GM12878 (cell line): ENCODE results near the gene NDUFV1. TPM values are rescaled to one million over a fixed set of nuclear protein-coding genes. Genes with fewer than 3 reads are reported as not detected.
A peak's percentile ranks its signal among the peaks of the same experiment; 100 is the strongest.

Experiments used
- BMI1 ChIP-seq: fragments of 450-650 bp; IDR thresholded peaks from 2 replicates; pipeline ENCODE4 v1.6.1; 2016; ENCODE audit warnings: mild to moderate bottlenecking, moderate library complexity, borderline replicate concordance
- CBX3 ChIP-seq: fragments of 200-600 bp; sonication (generic); IDR thresholded peaks from 2 replicates; pipeline ENCODE4 v1.6.1; 2016; ENCODE audit warnings: low read depth, borderline replicate concordance
- CBX5 ChIP-seq: sonication (generic); IDR thresholded peaks from 2 replicates; pipeline ENCODE4 v1.6.1; 2016; ENCODE audit warnings: low read depth, moderate library complexity, mild to moderate bottlenecking, inconsistent platforms
- CEBPB ChIP-seq, 2 experiments: fragments of 150-350 bp in 1 of 2; IDR thresholded peaks; 2 replicates each; pipeline ENCODE4 v1.6.1; 2012 to 2014; ENCODE audit warnings: low read depth in 2 of 2, low read length in 2 of 2, borderline replicate concordance in 1 of 2, inconsistent platforms in 1 of 2
- GABPA ChIP-seq: IDR thresholded peaks from 2 replicates; pipeline ENCODE4 v1.6.1; 2014; ENCODE audit warnings: antibody characterized with exemption, low read depth, mild to moderate bottlenecking, inconsistent platforms
- IKZF1 ChIP-seq: fragments of 450-650 bp; conservative IDR thresholded peaks from 2 replicates; pipeline ENCODE4 v1.6.1; 2017; ENCODE audit warnings: antibody characterized with exemption, mild to moderate bottlenecking
- KAT2A ChIP-seq: conservative IDR thresholded peaks from 2 replicates; pipeline ENCODE4 v1.6.1; 2011; ENCODE audit warnings: low read depth, low read length; ENCODE audit not compliant: control insufficient read depth
- KDM1A ChIP-seq: fragments of 200-600 bp; sonication (generic); IDR thresholded peaks from 2 replicates; pipeline ENCODE4 v1.6.1; 2016; ENCODE audit warnings: borderline replicate concordance
- MEF2A ChIP-seq: IDR thresholded peaks from 2 replicates; pipeline ENCODE4 v1.6.1; 2011; ENCODE audit warnings: low read depth, mild to moderate bottlenecking, low read length, moderate library complexity; ENCODE audit not compliant: insufficient read depth
- MTA2 ChIP-seq: fragments of 450-650 bp; IDR thresholded peaks from 2 replicates; pipeline ENCODE4 v1.6.1; 2016; ENCODE audit warnings: low read depth, mild to moderate bottlenecking, moderate library complexity
- MXI1 ChIP-seq: fragments of 150-350 bp; IDR thresholded peaks from 2 replicates; pipeline ENCODE4 v1.6.1; 2011; ENCODE audit warnings: low read depth, mild to moderate bottlenecking, inconsistent platforms, low read length, improper control_type of control experiment
- NFYB ChIP-seq: IDR thresholded peaks from 2 replicates; pipeline ENCODE4 v1.6.1; 2011; ENCODE audit warnings: low read depth, mild to moderate bottlenecking, low read length, improper control_type of control experiment, moderate library complexity; ENCODE audit not compliant: insufficient read depth
- SMAD5 ChIP-seq: IDR thresholded peaks from 2 replicates; pipeline ENCODE4 v1.6.1; 2016; ENCODE audit warnings: antibody characterized with exemption, low read depth
- ZNF384 ChIP-seq: IDR thresholded peaks from 2 replicates; pipeline ENCODE4 v1.6.1; 2012; ENCODE audit warnings: low read depth, mild to moderate bottlenecking, low read length, improper control_type of control experiment, borderline replicate concordance
- polyA plus RNA-seq, 11 experiments: library from polyadenylated mRNA; depleted of rRNA in 4 of 11; unstranded in 6 of 11; stranded (reverse) in 5 of 11; fragments of >200 nt; fragmentation: Nextera tagmentation in 4 of 11; fragmentation: Illumina TruSeq in 1 of 11; extraction: Ambion mirVana in 4 of 11; extraction: Trizol in 1 of 11; gene quantifications; 1 replicate in 1 of 11; 2 replicates in 10 of 11; pipeline versions ENCODE4 v1.2.1 to v1.2.3, GENCODE V29; 2011 to 2016; ENCODE audit warnings: inconsistent platforms in 2 of 11, missing spikeins in 2 of 11, low read depth in 1 of 11
- total RNA-seq, 4 experiments: library from RNA; depleted of rRNA in 3 of 4; stranded (reverse); fragments of >200 nt in 3 of 4; fragmentation: Illumina TruSeq in 1 of 4; extraction: Trizol in 1 of 4; gene quantifications; 2 replicates each; pipeline versions ENCODE4 v1.2.1 to v1.2.3, GENCODE V29; 2013 to 2021
- TF ChIP-seq, protein P1 (sequence below): IDR thresholded peaks from 2 replicates; pipeline ENCODE4 v1.6.1; 2012; ENCODE audit warnings: low read depth, low read length, improper control_type of control experiment
- TF ChIP-seq, protein P2 (sequence below): fragments of 450-650 bp; formaldehyde crosslinking; IDR thresholded peaks from 2 replicates; pipeline ENCODE4 v1.4.0; 2020; ENCODE audit warnings: mild to moderate bottlenecking, moderate library complexity
- TF ChIP-seq, protein P3 (sequence below): fragments of 450-650 bp; formaldehyde crosslinking; IDR thresholded peaks from 2 replicates; pipeline ENCODE4 v1.4.0; 2022; ENCODE audit warnings: mild to moderate bottlenecking, moderate library complexity
- TF ChIP-seq, protein P4 (sequence below): fragments of 450-650 bp; conservative IDR thresholded peaks from 2 replicates; pipeline ENCODE4 v1.6.1; 2017; ENCODE audit warnings: mild to moderate bottlenecking, moderate library complexity

Gene NDUFV1
- total and polyA plus RNA-seq, 10 of the 15 experiments (the other 5 are each of a cell fraction or from before 2014, with no cell fraction given), result 8.2 to 380 (median 231) TPM

DNA sequence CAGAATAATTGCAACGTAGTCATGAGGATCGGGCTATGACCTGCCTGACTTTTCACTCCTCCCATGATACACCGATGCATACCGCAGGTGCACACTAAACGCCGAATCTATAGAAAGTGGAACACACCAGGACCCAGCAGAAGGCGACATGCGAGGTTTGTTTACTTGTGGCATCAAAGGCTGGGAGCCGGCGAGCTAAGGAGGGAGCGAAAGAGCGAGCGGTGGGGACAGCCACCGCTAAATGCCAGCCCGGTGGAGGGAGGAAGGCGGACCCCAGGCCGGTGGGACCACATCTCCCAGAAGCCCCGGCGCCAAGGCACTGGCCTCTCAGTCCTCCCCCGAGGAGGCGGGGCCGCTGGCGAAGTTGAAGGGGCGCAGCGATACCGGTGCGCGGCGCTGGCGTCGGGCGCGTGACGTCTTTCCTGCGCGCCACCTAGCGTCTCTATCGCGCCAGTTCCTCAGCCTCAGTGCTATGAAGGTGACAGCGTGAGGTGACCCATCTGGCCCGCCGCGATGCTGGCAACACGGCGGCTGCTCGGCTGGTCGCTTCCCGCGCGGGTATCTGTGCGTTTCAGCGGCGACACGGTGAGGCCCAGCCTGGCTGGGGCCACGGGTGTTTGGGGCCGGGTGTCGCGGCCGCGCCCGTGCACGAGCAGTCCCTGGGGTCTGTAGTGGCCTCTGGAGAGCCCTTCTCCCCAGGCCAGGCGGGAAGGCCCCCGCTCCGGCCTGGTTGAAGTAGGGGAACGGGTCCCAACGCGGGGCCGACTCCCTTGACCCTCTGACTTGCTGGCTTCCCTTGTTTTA is at the start of gene NDUFV1 (continued):
- TF ChIP-seq, protein P1, sequence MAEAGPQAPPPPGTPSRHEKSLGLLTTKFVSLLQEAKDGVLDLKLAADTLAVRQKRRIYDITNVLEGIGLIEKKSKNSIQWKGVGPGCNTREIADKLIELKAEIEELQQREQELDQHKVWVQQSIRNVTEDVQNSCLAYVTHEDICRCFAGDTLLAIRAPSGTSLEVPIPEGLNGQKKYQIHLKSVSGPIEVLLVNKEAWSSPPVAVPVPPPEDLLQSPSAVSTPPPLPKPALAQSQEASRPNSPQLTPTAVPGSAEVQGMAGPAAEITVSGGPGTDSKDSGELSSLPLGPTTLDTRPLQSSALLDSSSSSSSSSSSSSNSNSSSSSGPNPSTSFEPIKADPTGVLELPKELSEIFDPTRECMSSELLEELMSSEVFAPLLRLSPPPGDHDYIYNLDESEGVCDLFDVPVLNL, result no peak
- no peak for TF ChIP-seq ZNF384
- TF ChIP-seq MXI1, result peak; percentile 85
- no peak for TF ChIP-seq KAT2A
- no peak for TF ChIP-seq CBX3
- TF ChIP-seq, protein P2, sequence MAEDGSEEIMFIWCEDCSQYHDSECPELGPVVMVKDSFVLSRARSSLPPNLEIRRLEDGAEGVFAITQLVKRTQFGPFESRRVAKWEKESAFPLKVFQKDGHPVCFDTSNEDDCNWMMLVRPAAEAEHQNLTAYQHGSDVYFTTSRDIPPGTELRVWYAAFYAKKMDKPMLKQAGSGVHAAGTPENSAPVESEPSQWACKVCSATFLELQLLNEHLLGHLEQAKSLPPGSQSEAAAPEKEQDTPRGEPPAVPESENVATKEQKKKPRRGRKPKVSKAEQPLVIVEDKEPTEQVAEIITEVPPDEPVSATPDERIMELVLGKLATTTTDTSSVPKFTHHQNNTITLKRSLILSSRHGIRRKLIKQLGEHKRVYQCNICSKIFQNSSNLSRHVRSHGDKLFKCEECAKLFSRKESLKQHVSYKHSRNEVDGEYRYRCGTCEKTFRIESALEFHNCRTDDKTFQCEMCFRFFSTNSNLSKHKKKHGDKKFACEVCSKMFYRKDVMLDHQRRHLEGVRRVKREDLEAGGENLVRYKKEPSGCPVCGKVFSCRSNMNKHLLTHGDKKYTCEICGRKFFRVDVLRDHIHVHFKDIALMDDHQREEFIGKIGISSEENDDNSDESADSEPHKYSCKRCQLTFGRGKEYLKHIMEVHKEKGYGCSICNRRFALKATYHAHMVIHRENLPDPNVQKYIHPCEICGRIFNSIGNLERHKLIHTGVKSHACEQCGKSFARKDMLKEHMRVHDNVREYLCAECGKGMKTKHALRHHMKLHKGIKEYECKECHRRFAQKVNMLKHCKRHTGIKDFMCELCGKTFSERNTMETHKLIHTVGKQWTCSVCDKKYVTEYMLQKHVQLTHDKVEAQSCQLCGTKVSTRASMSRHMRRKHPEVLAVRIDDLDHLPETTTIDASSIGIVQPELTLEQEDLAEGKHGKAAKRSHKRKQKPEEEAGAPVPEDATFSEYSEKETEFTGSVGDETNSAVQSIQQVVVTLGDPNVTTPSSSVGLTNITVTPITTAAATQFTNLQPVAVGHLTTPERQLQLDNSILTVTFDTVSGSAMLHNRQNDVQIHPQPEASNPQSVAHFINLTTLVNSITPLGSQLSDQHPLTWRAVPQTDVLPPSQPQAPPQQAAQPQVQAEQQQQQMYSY (CRISPR knock-in tag), result no peak
- peak; percentile 88 for TF ChIP-seq IKZF1
- no peak for TF ChIP-seq CEBPB (IDR thresholded peaks at IDR 0.05; ENCODE audit: borderline replicate concordance in 1 of 2, low read depth in 2 of 2, low read length in 2 of 2)
- TF ChIP-seq BMI1, result no peak
- TF ChIP-seq, protein P3, sequence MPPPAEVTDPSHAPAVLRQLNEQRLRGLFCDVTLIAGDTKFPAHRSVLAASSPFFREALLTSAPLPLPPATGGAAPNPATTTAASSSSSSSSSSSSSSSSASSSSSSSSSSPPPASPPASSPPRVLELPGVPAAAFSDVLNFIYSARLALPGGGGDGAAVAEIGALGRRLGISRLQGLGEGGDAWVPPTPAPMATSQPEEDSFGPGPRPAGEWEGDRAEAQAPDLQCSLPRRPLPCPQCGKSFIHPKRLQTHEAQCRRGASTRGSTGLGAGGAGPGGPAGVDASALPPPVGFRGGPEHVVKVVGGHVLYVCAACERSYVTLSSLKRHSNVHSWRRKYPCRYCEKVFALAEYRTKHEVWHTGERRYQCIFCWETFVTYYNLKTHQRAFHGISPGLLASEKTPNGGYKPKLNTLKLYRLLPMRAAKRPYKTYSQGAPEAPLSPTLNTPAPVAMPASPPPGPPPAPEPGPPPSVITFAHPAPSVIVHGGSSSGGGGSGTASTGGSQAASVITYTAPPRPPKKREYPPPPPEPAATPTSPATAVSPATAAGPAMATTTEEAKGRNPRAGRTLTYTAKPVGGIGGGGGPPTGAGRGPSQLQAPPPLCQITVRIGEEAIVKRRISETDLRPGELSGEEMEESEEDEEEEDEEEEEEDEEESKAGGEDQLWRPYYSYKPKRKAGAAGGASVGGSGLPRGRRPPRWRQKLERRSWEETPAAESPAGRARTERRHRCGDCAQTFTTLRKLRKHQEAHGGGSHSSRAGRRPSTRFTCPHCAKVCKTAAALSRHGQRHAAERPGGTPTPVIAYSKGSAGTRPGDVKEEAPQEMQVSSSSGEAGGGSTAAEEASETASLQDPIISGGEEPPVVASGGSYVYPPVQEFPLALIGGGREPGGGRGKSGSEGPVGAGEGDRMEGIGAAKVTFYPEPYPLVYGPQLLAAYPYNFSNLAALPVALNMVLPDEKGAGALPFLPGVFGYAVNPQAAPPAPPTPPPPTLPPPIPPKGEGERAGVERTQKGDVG (CRISPR knock-in tag), result no peak
- no peak for TF ChIP-seq KDM1A
- TF ChIP-seq CBX5, result no peak
- TF ChIP-seq SMAD5, result peak; percentile 82
- 0 out of 2 replicates have a peak, but pooled peaks have one; percentile 16 for TF ChIP-seq NFYB
- peak; percentile 82; the same call in 1 of the 2 replicates for TF ChIP-seq GABPA
- no peak for TF ChIP-seq MEF2A
- no peak for TF ChIP-seq MTA2
- TF ChIP-seq, protein P4, sequence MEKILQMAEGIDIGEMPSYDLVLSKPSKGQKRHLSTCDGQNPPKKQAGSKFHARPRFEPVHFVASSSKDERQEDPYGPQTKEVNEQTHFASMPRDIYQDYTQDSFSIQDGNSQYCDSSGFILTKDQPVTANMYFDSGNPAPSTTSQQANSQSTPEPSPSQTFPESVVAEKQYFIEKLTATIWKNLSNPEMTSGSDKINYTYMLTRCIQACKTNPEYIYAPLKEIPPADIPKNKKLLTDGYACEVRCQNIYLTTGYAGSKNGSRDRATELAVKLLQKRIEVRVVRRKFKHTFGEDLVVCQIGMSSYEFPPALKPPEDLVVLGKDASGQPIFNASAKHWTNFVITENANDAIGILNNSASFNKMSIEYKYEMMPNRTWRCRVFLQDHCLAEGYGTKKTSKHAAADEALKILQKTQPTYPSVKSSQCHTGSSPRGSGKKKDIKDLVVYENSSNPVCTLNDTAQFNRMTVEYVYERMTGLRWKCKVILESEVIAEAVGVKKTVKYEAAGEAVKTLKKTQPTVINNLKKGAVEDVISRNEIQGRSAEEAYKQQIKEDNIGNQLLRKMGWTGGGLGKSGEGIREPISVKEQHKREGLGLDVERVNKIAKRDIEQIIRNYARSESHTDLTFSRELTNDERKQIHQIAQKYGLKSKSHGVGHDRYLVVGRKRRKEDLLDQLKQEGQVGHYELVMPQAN, result peak; percentile 84
